ENCODE measurements around the gene BCL2L2. TPM values are rescaled to one million over a fixed set of nuclear protein-coding genes. Genes with fewer than 3 reads are reported as not detected.
A peak's percentile ranks its signal among the peaks of the same experiment; 100 is the strongest.

BCL2L2 gene
- total and polyA plus RNA-seq, 11 donors = 16.6 to 52.9 (median 36.7) TPM

GRCh38 chr14:23356662-23357061 is 50.0 kb downstream of the BCL2L2 start:
- no peak overlapping the region for H3K27ac ChIP-seq
- no peaks in the 10 kb centered on the region for H3K9me3 ChIP-seq
- 90 to 98% (median 96%) methylated on average over 4 of the region's 4 CpGs for WGBS, 4 donors
- ATAC-seq (no peak), DNase-seq (no peak)
- intact Hi-C loops (cut with DNase I) = no loop called here
- TF ChIP-seq POLR2A (IDR thresholded peaks at IDR 0.05) (no peak), CTCF (IDR thresholded peaks at IDR 0.05) (no peak)
- H3K36me3 ChIP-seq = peaks cover 0 to 8% (median 0%) of the 10 kb centered on the region in 9 donors
- peaks cover 4 to 21% (median 13%) of the 10 kb centered on the region in 12 donors for H3K4me1 ChIP-seq
- peaks cover 0 to 16% (median 0%) of the 10 kb centered on the region in 9 donors for H3K27me3 ChIP-seq
- no peak overlapping the region for H3K4me3 ChIP-seq

- peaks cover 0 to 18% (median 8%) of the 10 kb centered on the region in 12 donors for H3K4me1 ChIP-seq
- peaks cover 0 to 8% (median 0%) of the 10 kb centered on the region in 9 donors for H3K36me3 ChIP-seq
- peaks cover 0 to 10% (median 0%) of the 10 kb centered on the region in 9 donors for H3K27me3 ChIP-seq
- 61 to 87% (median 82%) methylated on average over 2 to 8 of the region's 8 CpGs for WGBS, 4 donors
- H3K9me3 ChIP-seq = no peaks in the 10 kb centered on the region
- H3K27ac ChIP-seq = no peak overlapping the region
- TF ChIP-seq CTCF (IDR thresholded peaks at IDR 0.05) (no peak), POLR2A (IDR thresholded peaks at IDR 0.05) (no peak)
- DNase-seq = no peak
- intact Hi-C loops (cut with DNase I) = no loop called here
- no peak for ATAC-seq
- no peak overlapping the region for H3K4me3 ChIP-seq
Observed at GRCh38 chr14:23357261-23357660, 50.6 kb downstream of the BCL2L2 start.

- no peak overlapping the region for H3K27ac ChIP-seq
- no peak overlapping the region for H3K4me3 ChIP-seq
- DNase-seq (no peak), ATAC-seq (peak in 3 of 4 donors; percentile 45 to 51 (median 49))
- WGBS, 4 donors = 64 to 73% (median 68%) methylated on average over 3 of the region's 3 CpGs
- TF ChIP-seq CTCF (IDR thresholded peaks at IDR 0.05) = no peak
- TF ChIP-seq POLR2A (IDR thresholded peaks at IDR 0.05) = no peak
- H3K27me3 ChIP-seq = peaks cover 0 to 5% (median 0%) of the 10 kb centered on the region in 9 donors
- no peaks in the 10 kb centered on the region for H3K9me3 ChIP-seq
- intact Hi-C loops (cut with DNase I) = no loop called here
- peaks cover 0 to 16% (median 3%) of the 10 kb centered on the region in 12 donors for H3K4me1 ChIP-seq
- peaks cover 0 to 8% (median 0%) of the 10 kb centered on the region in 9 donors for H3K36me3 ChIP-seq
Observed at GRCh38 chr14:23358042-23358441, 51.4 kb downstream of the BCL2L2 start.

- no peak for DNase-seq
Observed at GRCh38 chr14:23358553-23359166, 52.0 kb downstream of the BCL2L2 start.

More at GRCh38 chr14:23358553-23359166, 52.0 kb downstream of the BCL2L2 start:
- Histone ChIP-seq H3K36me3 (peaks cover 0 to 8% (median 0%) of the 10 kb centered on the region in 9 donors), H3K4me3 (no peak overlapping the region), H3K27me3 (peaks cover 0 to 6% (median 0%) of the 10 kb centered on the region in 9 donors), H3K4me1 (peaks cover 0 to 22% (median 0%) of the 10 kb centered on the region in 12 donors), H3K27ac (no peak overlapping the region), H3K9me3 (no peaks in the 10 kb centered on the region)
- no peak for TF ChIP-seq CTCF (IDR thresholded peaks at IDR 0.05)
- TF ChIP-seq POLR2A (IDR thresholded peaks at IDR 0.05) = no peak
- WGBS, 4 donors = 73 to 83% (median 80%) methylated on average over 11 to 12 of the region's 12 CpGs
- peak in 1 of 4 donors; percentile 7 for ATAC-seq
- intact Hi-C loops (cut with DNase I) = no loop called here
